Measurements from ENCODE around the gene DOCK3.
"Not testable (repeated sequence)": the region's sequence is repeated elsewhere in the genome, so short reads cannot be mapped to it uniquely, and the experiment has no call there.

The DOCK3 gene

GRCh38 chr3:50651445-50651844 lies 23.3 kb upstream of the DOCK3 start:
- no peak for DNase-seq

- peak; percentile 21 for DNase-seq
Measured at GRCh38 chr3:50651920-50652529, 22.7 kb upstream of the DOCK3 start.

- DNase-seq: no peak
Measured at GRCh38 chr3:50652709-50653108, 22.0 kb upstream of the DOCK3 start.

- no peak for DNase-seq
Measured at GRCh38 chr3:50653937-50654595, 20.7 kb upstream of the DOCK3 start.

DNA sequence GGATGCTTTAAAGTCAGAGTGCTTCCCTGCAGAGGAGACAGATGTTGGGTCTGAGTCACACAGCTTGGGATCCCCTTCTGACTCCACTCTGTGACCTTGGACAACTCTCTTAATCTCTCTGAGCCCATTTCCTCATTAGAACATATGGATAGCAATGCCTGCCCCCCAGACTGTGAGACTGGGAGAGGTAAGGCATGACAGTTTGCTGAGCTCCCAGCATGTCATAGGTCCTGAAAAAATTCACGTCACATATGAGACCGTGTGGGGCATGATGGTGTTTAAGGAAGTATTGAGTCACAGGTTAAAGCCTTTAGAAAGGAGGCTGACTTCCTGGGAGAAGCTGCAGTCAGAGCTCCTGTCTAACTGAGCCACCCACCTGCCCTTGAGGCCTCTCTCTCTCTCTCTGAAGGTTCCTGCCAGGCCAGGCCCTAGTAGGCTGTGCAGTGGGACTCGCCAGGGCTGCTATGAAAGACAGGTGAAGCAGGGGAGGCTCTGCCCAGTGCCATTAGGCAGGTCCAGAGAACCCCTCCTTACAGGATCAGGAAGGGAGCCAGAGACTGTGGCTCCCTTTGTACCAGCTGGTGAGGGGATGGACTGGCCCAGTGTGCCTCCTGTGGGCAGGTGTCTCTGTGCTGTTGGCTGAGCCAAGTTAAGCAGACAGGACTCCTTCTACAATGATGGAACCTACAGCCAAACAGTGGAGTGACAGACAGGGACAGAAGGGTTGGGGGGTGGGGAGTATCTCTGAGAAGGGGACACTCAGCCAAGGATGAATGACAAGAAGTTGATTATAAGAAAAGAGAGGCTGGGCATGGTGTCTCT lies 19.5 kb upstream of the DOCK3 start:
- no peak for DNase-seq

DNA sequence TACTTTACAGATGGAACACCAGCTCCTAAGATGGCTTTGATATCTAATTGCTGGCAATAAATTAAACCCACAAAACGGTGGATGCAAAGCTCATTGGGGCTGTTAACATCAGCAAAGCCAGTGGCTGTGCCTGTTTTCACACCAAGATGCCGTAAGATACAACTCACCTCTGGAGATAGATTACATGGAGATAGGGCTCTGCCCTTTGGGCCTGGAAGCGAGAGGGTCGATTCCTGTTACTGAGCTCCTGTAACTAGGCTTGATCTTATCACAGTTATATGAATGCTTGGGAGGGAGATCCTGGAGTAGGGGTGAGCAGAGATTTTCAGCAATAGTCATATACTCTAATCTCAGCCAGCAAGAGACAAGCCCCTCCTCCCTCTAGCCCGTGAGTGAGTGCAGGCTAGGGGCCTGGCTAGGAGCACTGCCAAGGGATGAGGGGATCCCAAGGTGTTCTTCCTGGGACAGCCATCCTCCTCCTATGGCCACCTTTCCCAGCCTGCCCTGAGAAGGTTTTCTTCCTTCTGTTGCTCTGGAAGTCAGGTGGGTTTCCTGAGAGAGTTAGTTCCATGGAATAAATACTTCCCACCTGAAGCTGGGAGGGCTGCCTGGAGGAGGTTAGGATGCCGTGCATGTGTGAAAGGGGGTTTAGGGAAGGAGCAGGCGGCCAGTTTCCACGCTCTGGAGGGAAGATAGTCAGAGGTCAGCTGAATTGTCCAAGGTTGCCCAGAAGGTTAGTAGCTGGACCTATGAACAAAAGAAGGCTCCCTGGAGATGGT lies 18.1 kb upstream of the DOCK3 start:
- DNase-seq: no peak

GRCh38 chr3:50657407-50657806 lies 17.3 kb upstream of the DOCK3 start:
- no peak for DNase-seq

DNA sequence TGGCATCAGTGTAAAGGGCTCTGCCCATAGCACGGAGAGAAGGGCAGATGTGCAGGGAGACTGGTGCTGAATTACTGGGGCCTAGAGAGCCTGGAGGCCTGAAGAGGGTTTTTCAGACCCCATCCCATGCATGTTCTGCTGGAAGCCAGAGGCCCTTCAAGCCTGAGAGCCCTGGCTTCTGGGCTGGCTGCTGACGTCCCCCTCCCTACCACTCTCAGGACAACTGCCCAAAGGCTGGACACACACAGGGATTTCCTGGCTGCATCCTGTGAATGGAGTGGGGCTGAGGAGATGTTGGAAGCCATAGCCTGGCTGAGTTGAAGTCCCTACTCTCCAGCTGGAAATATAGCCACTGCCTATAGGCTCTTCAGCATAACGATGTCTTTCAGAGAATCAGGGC lies 16.9 kb upstream of the DOCK3 start:
- no peak for DNase-seq

DNA sequence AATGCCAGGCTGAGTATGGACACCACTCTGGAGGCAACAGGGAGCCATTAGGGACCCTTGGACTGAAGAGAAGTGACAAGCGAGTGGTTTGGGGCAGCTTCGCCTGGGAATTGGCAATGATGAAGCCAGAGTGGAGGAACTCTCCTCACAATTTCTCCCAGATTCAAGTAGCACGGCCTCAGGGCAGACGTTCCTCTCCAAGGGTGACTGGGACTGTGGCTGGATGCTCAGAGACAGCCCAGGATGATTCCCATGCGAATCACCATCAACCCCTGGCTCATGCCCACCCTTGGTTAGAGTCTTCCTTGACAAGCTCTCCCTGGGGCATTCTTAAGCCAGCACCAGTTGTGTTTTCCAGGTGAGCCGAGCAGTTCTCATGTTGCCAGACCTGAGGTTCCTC lies 16.3 kb upstream of the DOCK3 start:
- DNase-seq: no peak

DNA sequence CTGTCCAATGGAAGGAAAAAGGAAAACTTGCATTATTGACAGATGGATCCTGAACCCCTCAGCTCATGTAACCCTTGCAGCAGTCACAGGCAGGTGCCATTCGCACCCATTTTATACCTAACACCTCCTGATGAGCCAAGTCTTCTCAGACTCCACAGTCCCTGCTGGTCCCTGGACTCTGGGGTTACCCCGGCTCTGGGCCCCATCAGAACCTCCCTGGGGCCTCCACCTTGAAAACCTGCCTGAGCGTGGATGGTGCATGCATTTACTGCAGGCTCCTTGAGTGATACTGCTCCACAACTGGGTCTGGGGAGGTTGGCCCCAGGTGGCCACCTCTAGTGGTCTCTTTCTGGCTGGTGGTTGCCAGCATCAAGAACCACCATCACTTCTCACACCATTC lies 15.9 kb upstream of the DOCK3 start:
- DNase-seq: no peak

DNA sequence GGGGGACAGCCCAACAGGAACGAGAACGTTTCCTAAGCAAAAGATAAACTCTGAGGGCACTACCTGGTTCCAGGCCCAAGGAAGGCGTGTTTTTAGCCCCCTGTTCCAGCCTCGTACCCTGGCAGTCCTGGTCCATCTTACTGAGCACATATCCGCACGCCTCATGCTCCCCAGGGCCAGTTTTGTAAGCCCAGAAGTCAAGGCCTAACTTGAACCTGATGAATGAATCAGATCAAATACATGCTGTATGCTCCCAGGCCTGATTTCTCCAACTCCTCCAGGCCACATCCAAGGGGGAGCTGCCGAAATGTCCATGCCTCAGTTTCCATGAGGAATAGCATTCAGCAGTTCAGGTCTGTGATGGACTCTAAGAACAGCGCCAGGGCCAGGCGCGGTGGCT lies 14.3 kb upstream of the DOCK3 start:
- DNase-seq: no peak

GRCh38 chr3:50661321-50661837 lies 13.3 kb upstream of the DOCK3 start:
- DNase-seq: no peak

DNA sequence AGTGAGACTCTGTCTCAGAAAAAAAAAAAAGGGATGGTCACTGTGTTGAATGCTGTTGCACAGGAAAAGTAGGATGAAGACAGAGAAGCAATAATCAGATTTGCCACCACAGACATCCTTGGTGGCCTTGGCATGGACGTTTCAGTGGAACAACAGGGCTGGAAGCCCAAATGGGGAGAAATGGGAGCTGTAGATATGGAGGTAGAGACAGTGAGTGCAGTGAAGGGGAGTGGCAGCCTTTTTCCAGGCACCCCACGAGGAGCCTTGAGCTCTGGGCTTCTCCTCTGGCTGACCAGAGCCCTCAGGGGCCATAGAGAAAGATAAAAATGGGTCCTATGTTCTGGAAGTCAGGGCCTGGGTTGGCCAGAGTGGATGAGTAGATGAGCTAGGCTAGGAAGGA lies 12.3 kb upstream of the DOCK3 start:
- no peak for DNase-seq

DNA sequence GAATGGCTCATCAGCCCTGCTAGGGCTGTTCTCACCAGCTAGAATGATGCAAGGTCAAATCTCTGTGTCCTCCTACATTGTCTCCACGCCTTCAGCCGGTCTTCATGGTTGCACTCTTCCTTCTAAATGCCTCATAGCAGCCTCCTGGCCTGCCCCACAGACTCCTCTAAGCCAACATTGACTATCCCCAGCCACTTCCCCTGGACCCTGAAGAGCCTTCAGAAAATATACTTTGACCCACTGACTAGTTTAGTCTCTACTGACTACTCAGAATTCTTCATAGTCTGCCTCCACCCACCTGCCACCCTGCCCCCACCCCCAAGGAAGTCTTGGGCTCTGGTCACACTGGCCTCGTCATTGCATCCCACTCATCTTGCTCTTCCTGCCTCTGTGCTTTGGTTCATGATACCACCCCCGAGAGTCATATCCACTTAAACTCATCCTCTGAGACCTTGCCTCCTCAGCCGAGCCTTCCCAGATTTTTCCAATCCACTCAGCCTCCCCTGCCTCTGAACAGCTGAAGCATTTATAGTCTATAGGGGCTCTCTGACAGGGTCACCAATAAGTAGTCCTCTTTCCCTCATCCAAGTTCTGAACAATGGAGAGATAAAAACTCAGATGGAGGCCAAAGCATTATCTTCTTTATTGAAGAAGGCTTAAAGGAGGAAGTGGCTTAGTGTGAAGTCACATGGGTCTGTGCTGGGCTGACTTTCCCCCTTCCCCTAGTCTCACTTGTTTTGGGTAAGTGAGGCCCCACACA lies 9.5 kb upstream of the DOCK3 start:
- DNase-seq: no peak

GRCh38 chr3:50665841-50666115 lies 8.9 kb upstream of the DOCK3 start:
- not testable (repeated sequence) for DNase-seq

- no peak for DNase-seq
Measured at GRCh38 chr3:50666837-50667236, 7.9 kb upstream of the DOCK3 start.

- peak; percentile 74 for DNase-seq
Measured at GRCh38 chr3:50671331-50671730, 3.4 kb upstream of the DOCK3 start.

- no peak for DNase-seq
Measured at GRCh38 chr3:50672656-50673055, 2.1 kb upstream of the DOCK3 start.

GRCh38 chr3:50673931-50674330 lies 796 bp upstream of the DOCK3 start:
- DNase-seq: no peak

GRCh38 chr3:50675179-50676030 lies 678 bp downstream of the DOCK3 start:
- DNase-seq: peak; percentile 21

- no peak for DNase-seq
Measured at GRCh38 chr3:50676031-50676705, 1.4 kb downstream of the DOCK3 start.

Data from NCI-H1092 treated with DMSO at 0.1 percent for 48 hours (cell line).